SHP77 (cell line): Measurements from ENCODE around the gene CREBRF.
"Not testable (repeated sequence)": the region's sequence is repeated elsewhere in the genome, so short reads cannot be mapped to it uniquely, and the experiment has no call there.

Experiments
- DNase-seq, 2 experiments: peaks; one replicate each; lab custom pipeline; 2025; lab: John Stamatoyannopoulos, UW

CREBRF gene

GRCh38 chr5:173055983-173056782 lies at the start of gene CREBRF:
Gene CREBRF, plus strand, starts transcription at chr5:173056352. Its CDS starts 24,424 bp downstream, at chr5:173080776.
- peak; percentile 94 for DNase-seq

DNA sequence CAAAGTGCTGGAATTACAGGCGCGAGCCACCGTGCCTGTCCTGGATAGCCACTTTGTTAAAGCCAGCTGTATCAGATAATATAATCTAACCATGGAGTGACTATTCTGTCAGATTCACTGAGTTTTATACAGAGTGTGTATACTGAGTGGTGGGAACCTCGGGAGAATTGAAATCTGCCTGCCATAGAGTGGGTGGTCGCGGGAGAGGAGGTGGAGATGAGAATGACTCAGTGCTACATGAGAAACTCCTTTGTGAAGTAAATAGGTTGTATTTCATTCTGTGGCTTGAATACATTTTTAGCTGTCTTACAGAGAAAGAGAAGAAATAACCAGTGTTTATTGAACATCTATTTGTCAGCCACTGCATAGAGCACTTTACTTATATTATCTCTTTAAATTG lies 46.1 kb upstream of the CREBRF start:
- DNase-seq: no peak

GRCh38 chr5:173010547-173011464 lies 45.3 kb upstream of the CREBRF start:
- DNase-seq: no peak

DNA sequence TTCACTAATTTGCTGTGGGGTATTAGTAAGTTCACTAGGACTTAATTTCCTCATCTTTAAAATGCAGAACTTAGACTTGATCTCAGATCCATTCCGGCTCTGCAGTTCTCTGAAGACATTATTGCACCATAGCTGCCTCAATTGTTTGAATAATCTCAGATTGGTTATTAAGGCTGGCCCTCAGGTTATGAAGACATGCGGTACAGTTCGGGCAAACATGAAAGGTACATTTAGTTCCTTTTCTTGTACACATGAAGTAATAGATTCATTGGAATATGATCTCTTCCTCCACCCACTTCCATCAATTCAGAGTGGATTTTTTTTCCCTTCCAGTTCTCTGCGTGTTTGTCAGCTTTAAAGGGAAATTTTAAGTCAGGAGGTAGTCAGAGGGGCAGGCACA lies 44.6 kb upstream of the CREBRF start:
- DNase-seq: no peak

DNA sequence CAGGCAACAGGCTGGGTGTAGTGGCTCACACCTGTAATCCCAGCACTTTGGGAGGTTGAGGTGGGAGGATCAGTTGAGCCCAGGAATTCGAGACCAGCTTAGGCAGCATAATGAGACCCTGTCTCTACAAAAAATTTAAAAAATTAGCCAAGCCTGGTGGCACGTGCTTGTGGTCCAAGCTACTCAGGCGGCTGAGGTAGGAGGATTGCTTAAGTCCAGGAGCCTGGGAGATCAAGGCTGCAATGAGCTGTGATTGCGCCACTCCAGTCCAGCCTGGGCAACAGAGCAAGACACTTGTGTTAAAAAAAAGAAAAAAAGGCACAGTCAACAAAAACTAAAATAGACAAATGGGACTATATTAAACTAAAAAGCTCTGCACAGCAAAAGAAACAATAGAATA lies 43.3 kb upstream of the CREBRF start:
- no peak for DNase-seq

DNA sequence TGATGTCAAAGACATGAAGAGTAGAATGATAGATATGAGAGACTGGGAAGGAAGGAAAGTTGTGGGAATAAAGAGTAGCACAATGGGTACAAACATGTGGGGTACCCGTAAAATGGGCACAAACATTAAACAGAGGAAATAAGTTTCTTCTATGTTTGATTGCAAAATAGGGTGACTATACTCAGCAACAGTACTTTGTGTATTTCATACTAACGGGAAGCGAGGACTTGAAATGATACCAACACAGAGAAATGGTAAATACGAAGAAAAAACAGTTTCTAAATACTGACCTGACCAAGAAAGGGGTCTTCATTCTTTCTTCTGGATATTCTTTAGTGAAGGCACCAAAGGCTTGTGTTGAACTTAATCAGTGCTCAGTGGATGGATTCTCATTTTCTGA lies 41.5 kb upstream of the CREBRF start:
- no peak for DNase-seq

DNA sequence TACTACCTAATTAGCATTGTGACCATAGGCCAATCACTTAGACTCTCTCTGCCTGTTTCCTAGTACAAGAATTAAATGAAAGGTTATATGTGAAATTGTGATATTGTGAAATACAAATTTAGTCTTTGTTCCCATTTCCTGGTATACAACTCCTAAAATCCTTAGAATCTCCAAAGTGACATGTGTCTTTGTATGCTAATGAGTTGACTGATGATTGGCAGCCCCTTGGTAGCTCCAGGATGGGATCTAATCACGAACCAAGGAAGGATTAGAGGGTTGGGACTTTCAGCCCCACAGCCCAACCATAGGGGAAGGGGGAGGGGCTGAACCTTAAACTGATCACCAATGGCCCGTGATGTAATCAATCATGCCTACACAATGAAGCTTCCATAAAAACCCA lies 41.0 kb upstream of the CREBRF start:
- no peak for DNase-seq

- no peak for DNase-seq
Observed at GRCh38 chr5:173015598-173016455, 40.3 kb upstream of the CREBRF start.

- no peak for DNase-seq
Observed at GRCh38 chr5:173016598-173017046, 39.5 kb upstream of the CREBRF start.

- DNase-seq: not testable (repeated sequence)
Observed at GRCh38 chr5:173017087-173017486, 39.1 kb upstream of the CREBRF start.

DNA sequence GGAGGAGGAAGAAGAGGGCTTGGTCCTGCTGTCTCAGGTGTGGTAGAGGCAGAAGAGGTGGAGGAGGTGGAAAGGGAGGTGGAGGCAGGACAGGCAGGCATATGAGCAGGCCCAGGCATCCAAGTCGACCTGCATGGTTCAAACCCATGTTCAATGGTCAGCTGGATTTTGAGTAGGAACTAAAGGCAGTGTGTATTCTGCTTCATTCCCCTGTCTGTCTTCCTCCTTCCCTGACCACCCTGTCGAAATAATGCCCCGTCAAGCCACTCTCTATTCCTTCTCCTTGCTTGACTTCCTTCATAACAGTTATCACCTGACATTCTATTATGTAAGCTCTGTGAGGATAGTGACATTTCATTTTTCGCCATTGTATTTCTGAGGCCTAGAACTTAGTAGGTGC lies 37.8 kb upstream of the CREBRF start:
- no peak for DNase-seq

DNA sequence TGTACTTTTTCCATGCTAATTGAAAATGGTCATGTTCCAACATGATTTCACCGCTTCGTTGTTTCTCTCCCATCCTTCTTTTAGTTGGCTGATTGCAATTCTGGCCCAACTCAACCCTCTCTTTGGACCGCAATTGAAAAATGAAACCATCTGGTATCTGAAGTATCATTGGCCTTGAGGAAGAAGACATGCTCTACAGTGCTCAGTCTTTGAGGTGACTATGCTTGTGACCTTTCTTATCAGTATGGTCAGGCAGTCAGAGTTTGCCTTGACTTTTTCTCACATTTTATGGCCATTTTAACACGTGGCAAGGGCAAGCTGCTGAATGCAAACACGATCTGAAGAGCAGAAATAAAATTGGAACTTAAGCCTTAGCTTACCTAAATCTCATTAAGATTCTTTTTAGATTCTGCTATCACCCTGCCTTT lies 36.0 kb upstream of the CREBRF start:
- no peak for DNase-seq

DNA sequence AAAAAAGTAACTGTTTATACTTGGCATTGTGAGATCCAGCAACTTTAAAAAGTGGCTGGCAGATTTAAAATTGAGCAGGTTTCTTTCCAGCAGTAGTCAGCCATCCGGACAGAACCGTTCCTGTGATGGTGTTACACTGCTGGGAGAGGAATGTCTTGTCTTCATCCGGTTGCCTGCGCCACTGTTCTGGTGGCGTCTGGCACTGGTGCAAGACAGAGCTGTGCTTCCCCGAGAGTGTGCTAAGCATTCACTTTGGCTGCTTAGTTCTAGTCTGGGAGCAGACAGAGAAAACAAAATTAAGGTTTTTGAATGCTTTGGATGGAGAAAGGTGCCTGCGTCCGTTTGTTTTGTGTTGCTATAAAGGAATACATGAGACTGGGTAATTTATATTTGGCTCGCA lies 35.5 kb upstream of the CREBRF start:
- DNase-seq: no peak

DNA sequence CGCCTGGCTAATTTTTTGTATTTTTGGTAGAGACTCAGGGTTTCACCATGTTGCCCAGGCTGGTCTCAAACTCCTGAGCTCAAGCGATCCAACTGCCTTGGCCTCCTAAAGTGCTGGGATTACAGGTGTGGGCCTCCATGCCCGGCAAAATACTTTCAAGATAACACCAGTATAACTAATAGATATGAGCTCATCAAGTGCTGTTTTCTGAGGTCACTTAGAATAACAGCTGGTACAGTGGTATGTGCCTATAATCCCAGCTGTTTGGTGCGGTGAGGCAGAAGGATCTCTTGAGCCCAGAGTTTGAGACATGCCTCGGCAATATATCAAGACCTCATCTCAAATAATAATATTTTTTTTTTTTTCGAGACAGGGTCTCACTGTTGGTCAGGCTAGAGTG lies 30.5 kb upstream of the CREBRF start:
- no peak for DNase-seq

GRCh38 chr5:173027905-173028304 lies 28.2 kb upstream of the CREBRF start:
- no peak for DNase-seq

- DNase-seq: no peak
Observed at GRCh38 chr5:173028811-173029327, 27.3 kb upstream of the CREBRF start.

DNA sequence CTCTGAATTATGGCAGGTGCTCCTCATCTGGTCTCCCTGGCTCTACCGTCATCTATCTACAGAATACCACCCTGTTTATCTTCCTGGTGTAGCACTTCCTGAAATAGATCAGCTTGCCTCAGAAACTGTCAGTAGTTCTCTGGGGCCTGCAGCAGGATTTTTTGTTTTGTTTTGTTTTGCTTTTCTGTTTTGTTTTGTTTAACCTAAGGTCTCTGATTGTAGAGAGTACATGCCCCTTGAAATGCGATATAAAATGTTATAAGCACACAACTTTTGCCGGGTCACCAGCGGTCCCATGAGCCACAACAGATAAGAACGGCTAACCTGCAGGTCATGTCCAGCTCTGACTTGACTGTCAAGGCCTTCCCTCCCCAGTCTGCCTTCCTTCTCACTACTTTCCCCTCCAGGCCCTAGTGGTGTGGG lies 26.6 kb upstream of the CREBRF start:
- no peak for DNase-seq

DNA sequence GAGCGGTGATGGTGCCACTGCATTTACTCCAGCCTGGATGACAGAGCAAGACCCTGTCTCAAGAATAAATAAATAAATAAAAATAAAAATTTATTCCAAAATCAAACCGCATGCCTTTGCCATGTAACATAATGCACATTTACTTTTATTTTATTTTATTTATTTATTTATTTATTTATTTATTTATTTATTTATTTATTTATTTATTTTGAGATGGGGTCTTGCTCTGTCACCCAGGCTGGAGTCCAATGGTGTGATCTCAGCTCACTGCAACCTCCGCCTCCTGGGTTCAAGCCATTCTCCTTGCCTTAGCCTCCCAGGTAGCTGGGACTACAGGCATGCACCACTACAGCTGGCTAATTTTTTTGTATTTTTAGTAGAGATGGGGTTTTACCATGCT lies 24.1 kb upstream of the CREBRF start:
- not testable (repeated sequence) for DNase-seq

GRCh38 chr5:173032730-173033129 lies 23.4 kb upstream of the CREBRF start:
- DNase-seq: no peak

- DNase-seq: no peak
Observed at GRCh38 chr5:173033923-173034322, 22.2 kb upstream of the CREBRF start.

DNA sequence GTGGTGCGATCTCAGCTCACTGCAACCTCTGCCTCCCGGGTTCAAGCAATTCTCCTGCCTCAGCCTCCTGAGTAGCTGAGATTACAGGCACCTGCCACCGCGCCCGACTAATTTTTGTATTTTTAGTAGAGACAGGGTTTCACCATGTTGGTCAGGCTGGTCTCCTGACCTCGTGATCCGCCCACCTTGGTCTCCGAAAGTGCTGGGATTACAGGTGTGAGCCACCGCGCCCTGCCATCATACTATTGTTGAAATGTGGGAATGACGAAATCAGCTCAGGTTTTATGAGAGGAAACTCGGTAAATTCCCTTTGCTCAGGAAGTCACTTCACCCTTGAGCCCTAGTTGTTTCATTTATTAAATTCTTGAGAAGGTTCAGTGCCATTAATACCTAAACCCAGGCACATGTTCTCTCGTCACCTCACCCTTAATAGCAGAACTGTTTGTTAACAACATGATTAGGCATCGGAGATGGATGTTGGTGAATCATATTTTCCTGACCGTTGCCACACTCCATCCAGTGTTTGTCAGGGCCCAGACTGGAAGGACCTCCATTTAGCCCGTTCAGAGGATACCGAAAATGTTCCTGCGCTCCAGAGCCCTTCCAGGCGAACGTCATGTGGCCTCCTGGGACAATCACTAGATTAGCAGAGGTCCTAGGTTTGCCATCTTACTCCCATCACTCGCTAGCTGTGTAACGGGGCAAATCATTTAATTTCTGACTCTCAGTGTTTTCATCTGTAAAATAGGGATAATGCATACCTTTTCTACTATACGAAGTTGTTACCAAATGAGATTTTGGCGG lies 20.0 kb upstream of the CREBRF start:
- no peak for DNase-seq
